ENCODE data around the gene NPAS3.

The NPAS3 gene

GRCh38 chr14:33740531-33740930 is 801.9 kb downstream of the NPAS3 start:
- H3K9me3 ChIP-seq (ENCODE audit: control insufficient read depth, low read length) = no peaks in the 10 kb centered on the region
- H3K4me1 ChIP-seq (ENCODE audit: control insufficient read depth, insufficient read depth, low read length) = no peaks in the 10 kb centered on the region
- H3K27ac ChIP-seq (ENCODE audit: insufficient read depth, low read depth, low read length, poor library complexity, severe bottlenecking) = no peak overlapping the region
- WGBS, 2 experiments = 96 to 97% methylated on average over 5 of the region's 5 CpGs
- H3K36me3 ChIP-seq (ENCODE audit: control insufficient read depth, insufficient read depth, low read length) = no peaks in the 10 kb centered on the region
- H3K4me3 ChIP-seq (ENCODE audit: insufficient read depth, low read depth, low read length) = no peak overlapping the region
- H3K27me3 ChIP-seq (ENCODE audit: control insufficient read depth, insufficient read depth, low read length, poor library complexity, severe bottlenecking) = no peaks in the 10 kb centered on the region

- 97 to 98% methylated on average over 4 of the region's 4 CpGs for WGBS, 2 experiments
- H3K4me1 ChIP-seq (ENCODE audit: control insufficient read depth, insufficient read depth, low read length) = no peaks in the 10 kb centered on the region
- H3K27me3 ChIP-seq (ENCODE audit: control insufficient read depth, insufficient read depth, low read length, poor library complexity, severe bottlenecking) = no peaks in the 10 kb centered on the region
- no peaks in the 10 kb centered on the region for H3K9me3 ChIP-seq (ENCODE audit: control insufficient read depth, low read length)
- no peaks in the 10 kb centered on the region for H3K36me3 ChIP-seq (ENCODE audit: control insufficient read depth, insufficient read depth, low read length)
- H3K27ac ChIP-seq (ENCODE audit: insufficient read depth, low read depth, low read length, poor library complexity, severe bottlenecking) = no peak overlapping the region
- H3K4me3 ChIP-seq (ENCODE audit: insufficient read depth, low read depth, low read length) = no peak overlapping the region
Observed at GRCh38 chr14:33742166-33742565, 803.5 kb downstream of the NPAS3 start.

GRCh38 chr14:33745163-33745562 is 806.5 kb downstream of the NPAS3 start:
- H3K27ac ChIP-seq (ENCODE audit: insufficient read depth, low read depth, low read length, poor library complexity, severe bottlenecking) = no peak overlapping the region
- H3K27me3 ChIP-seq (ENCODE audit: control insufficient read depth, insufficient read depth, low read length, poor library complexity, severe bottlenecking) = no peaks in the 10 kb centered on the region
- H3K9me3 ChIP-seq (ENCODE audit: control insufficient read depth, low read length) = no peaks in the 10 kb centered on the region
- no peaks in the 10 kb centered on the region for H3K4me1 ChIP-seq (ENCODE audit: control insufficient read depth, insufficient read depth, low read length)
- no peaks in the 10 kb centered on the region for H3K36me3 ChIP-seq (ENCODE audit: control insufficient read depth, insufficient read depth, low read length)
- WGBS, 2 experiments = 92 to 96% methylated on average over 5 of the region's 6 CpGs
- no peak overlapping the region for H3K4me3 ChIP-seq (ENCODE audit: insufficient read depth, low read depth, low read length)

- no peak overlapping the region for H3K27ac ChIP-seq (ENCODE audit: insufficient read depth, low read depth, low read length, poor library complexity, severe bottlenecking)
- 84 to 86% methylated on average over 1 of the region's 1 CpG for WGBS, 2 experiments
- H3K4me1 ChIP-seq (ENCODE audit: control insufficient read depth, insufficient read depth, low read length) = no peaks in the 10 kb centered on the region
- no peak overlapping the region for H3K4me3 ChIP-seq (ENCODE audit: insufficient read depth, low read depth, low read length)
- H3K36me3 ChIP-seq (ENCODE audit: control insufficient read depth, insufficient read depth, low read length) = no peaks in the 10 kb centered on the region
- no peaks in the 10 kb centered on the region for H3K27me3 ChIP-seq (ENCODE audit: control insufficient read depth, insufficient read depth, low read length, poor library complexity, severe bottlenecking)
- H3K9me3 ChIP-seq (ENCODE audit: control insufficient read depth, low read length) = no peaks in the 10 kb centered on the region
Observed at GRCh38 chr14:33747749-33748148, 809.1 kb downstream of the NPAS3 start.

- Histone ChIP-seq H3K4me1 (ENCODE audit: control insufficient read depth, insufficient read depth, low read length) (no peaks in the 10 kb centered on the region), H3K27me3 (ENCODE audit: control insufficient read depth, insufficient read depth, low read length, poor library complexity, severe bottlenecking) (no peaks in the 10 kb centered on the region), H3K4me3 (ENCODE audit: insufficient read depth, low read depth, low read length) (no peak overlapping the region), H3K36me3 (ENCODE audit: control insufficient read depth, insufficient read depth, low read length) (no peaks in the 10 kb centered on the region), H3K9me3 (ENCODE audit: control insufficient read depth, low read length) (no peaks in the 10 kb centered on the region), H3K27ac (ENCODE audit: insufficient read depth, low read depth, low read length, poor library complexity, severe bottlenecking) (no peak overlapping the region)
- WGBS, 2 experiments = 81% methylated on average over 3 to 4 of the region's 4 CpGs
Observed at GRCh38 chr14:33754261-33754660, 815.6 kb downstream of the NPAS3 start.

GRCh38 chr14:33755358-33755757 is 816.7 kb downstream of the NPAS3 start:
- no peak overlapping the region for H3K27ac ChIP-seq (ENCODE audit: insufficient read depth, low read depth, low read length, poor library complexity, severe bottlenecking)
- no peaks in the 10 kb centered on the region for H3K27me3 ChIP-seq (ENCODE audit: control insufficient read depth, insufficient read depth, low read length, poor library complexity, severe bottlenecking)
- no peaks in the 10 kb centered on the region for H3K9me3 ChIP-seq (ENCODE audit: control insufficient read depth, low read length)
- H3K4me1 ChIP-seq (ENCODE audit: control insufficient read depth, insufficient read depth, low read length) = no peaks in the 10 kb centered on the region
- H3K4me3 ChIP-seq (ENCODE audit: insufficient read depth, low read depth, low read length) = no peak overlapping the region
- H3K36me3 ChIP-seq (ENCODE audit: control insufficient read depth, insufficient read depth, low read length) = no peaks in the 10 kb centered on the region
- WGBS, 2 experiments = 95 to 96% methylated on average over 5 of the region's 5 CpGs

GRCh38 chr14:33756833-33757232 is 818.2 kb downstream of the NPAS3 start:
- Histone ChIP-seq H3K4me3 (ENCODE audit: insufficient read depth, low read depth, low read length) (no peak overlapping the region), H3K27ac (ENCODE audit: insufficient read depth, low read depth, low read length, poor library complexity, severe bottlenecking) (no peak overlapping the region), H3K9me3 (ENCODE audit: control insufficient read depth, low read length) (no peaks in the 10 kb centered on the region), H3K36me3 (ENCODE audit: control insufficient read depth, insufficient read depth, low read length) (no peaks in the 10 kb centered on the region), H3K4me1 (ENCODE audit: control insufficient read depth, insufficient read depth, low read length) (no peaks in the 10 kb centered on the region), H3K27me3 (ENCODE audit: control insufficient read depth, insufficient read depth, low read length, poor library complexity, severe bottlenecking) (no peaks in the 10 kb centered on the region)
- WGBS, 2 experiments = 91 to 97% methylated on average over 1 of the region's 1 CpG

GRCh38 chr14:33758547-33758946 is 819.9 kb downstream of the NPAS3 start:
- H3K27me3 ChIP-seq (ENCODE audit: control insufficient read depth, insufficient read depth, low read length, poor library complexity, severe bottlenecking) = no peaks in the 10 kb centered on the region
- no peak overlapping the region for H3K27ac ChIP-seq (ENCODE audit: insufficient read depth, low read depth, low read length, poor library complexity, severe bottlenecking)
- H3K4me1 ChIP-seq (ENCODE audit: control insufficient read depth, insufficient read depth, low read length) = no peaks in the 10 kb centered on the region
- H3K9me3 ChIP-seq (ENCODE audit: control insufficient read depth, low read length) = no peaks in the 10 kb centered on the region
- no peaks in the 10 kb centered on the region for H3K36me3 ChIP-seq (ENCODE audit: control insufficient read depth, insufficient read depth, low read length)
- H3K4me3 ChIP-seq (ENCODE audit: insufficient read depth, low read depth, low read length) = no peak overlapping the region

- 78% methylated on average over 2 to 4 of the region's 4 CpGs for WGBS, 2 experiments
- Histone ChIP-seq H3K27ac (ENCODE audit: insufficient read depth, low read depth, low read length, poor library complexity, severe bottlenecking) (no peak overlapping the region), H3K36me3 (ENCODE audit: control insufficient read depth, insufficient read depth, low read length) (no peaks in the 10 kb centered on the region), H3K27me3 (ENCODE audit: control insufficient read depth, insufficient read depth, low read length, poor library complexity, severe bottlenecking) (no peaks in the 10 kb centered on the region), H3K9me3 (ENCODE audit: control insufficient read depth, low read length) (no peaks in the 10 kb centered on the region), H3K4me3 (ENCODE audit: insufficient read depth, low read depth, low read length) (no peak overlapping the region), H3K4me1 (ENCODE audit: control insufficient read depth, insufficient read depth, low read length) (peaks cover 19% of the 10 kb centered on the region)
Observed at GRCh38 chr14:33762161-33762851, 823.6 kb downstream of the NPAS3 start.

- 16 to 32% methylated on average over 5 to 6 of the region's 6 CpGs for WGBS, 2 experiments
- peaks cover 19% of the 10 kb centered on the region for H3K4me1 ChIP-seq (ENCODE audit: control insufficient read depth, insufficient read depth, low read length)
Observed at GRCh38 chr14:33764876-33765650, 826.4 kb downstream of the NPAS3 start.

More at GRCh38 chr14:33764876-33765650, 826.4 kb downstream of the NPAS3 start:
- Histone ChIP-seq H3K27ac (ENCODE audit: insufficient read depth, low read depth, low read length, poor library complexity, severe bottlenecking) (no peak overlapping the region), H3K36me3 (ENCODE audit: control insufficient read depth, insufficient read depth, low read length) (no peaks in the 10 kb centered on the region), H3K27me3 (ENCODE audit: control insufficient read depth, insufficient read depth, low read length, poor library complexity, severe bottlenecking) (no peaks in the 10 kb centered on the region), H3K9me3 (ENCODE audit: control insufficient read depth, low read length) (no peaks in the 10 kb centered on the region), H3K4me3 (ENCODE audit: insufficient read depth, low read depth, low read length) (no peak overlapping the region)

Data from ectodermal cell (in vitro differentiated cells).